Suprapubic skin (tissue), 4 donors: ENCODE measurements around the gene USF2.

Experiments used
- EP300 ChIP-seq: sonication (generic); formaldehyde crosslinking; IDR thresholded peaks from one replicate; pipeline ENCODE4 v1.6.1; 2017; ENCODE audit warnings: antibody characterized with exemption
- POLR2AphosphoS5 ChIP-seq, 3 donors: sonication (generic); formaldehyde crosslinking; IDR thresholded peaks; one replicate each; pipeline ENCODE4 v1.6.1; 2017; ENCODE audit warnings: antibody characterized with exemption in 3 of 3
- TF ChIP-seq, protein P1 (sequence below), 2 donors: fragments of 200-600 bp in 1 of 2; fragments of 450-650 bp in 1 of 2; sonication (generic) in 1 of 2; IDR thresholded peaks; one replicate each; pipeline ENCODE4 v1.5.1; 2016 to 2019; ENCODE audit warnings: antibody characterized with exemption in 2 of 2, mild to moderate bottlenecking in 1 of 2, moderate library complexity in 1 of 2

- TF ChIP-seq POLR2AphosphoS5 (IDR thresholded peaks at IDR 0.05) (no peak), EP300 (no peak)
- TF ChIP-seq, protein P1, sequence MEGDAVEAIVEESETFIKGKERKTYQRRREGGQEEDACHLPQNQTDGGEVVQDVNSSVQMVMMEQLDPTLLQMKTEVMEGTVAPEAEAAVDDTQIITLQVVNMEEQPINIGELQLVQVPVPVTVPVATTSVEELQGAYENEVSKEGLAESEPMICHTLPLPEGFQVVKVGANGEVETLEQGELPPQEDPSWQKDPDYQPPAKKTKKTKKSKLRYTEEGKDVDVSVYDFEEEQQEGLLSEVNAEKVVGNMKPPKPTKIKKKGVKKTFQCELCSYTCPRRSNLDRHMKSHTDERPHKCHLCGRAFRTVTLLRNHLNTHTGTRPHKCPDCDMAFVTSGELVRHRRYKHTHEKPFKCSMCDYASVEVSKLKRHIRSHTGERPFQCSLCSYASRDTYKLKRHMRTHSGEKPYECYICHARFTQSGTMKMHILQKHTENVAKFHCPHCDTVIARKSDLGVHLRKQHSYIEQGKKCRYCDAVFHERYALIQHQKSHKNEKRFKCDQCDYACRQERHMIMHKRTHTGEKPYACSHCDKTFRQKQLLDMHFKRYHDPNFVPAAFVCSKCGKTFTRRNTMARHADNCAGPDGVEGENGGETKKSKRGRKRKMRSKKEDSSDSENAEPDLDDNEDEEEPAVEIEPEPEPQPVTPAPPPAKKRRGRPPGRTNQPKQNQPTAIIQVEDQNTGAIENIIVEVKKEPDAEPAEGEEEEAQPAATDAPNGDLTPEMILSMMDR (IDR thresholded peaks at IDR 0.05) = no peak
These were observed 14.1 kb upstream of the USF2 start for GRCh38 chr19:35254341-35255297.
